Stimulated activated CD4-positive, alpha-beta T cell treated with anti-CD3 and anti-CD28 coated beads, Interleukin-15, amount 100 ng/mL, for 24 hours (primary cell): ENCODE results near the gene TENT4B.
A peak's percentile ranks its signal among the peaks of the same experiment; 100 is the strongest.

Experiments used
- DNase-seq: peaks from one replicate; pipeline ENCODE4 v3.0.0-alpha.2; 2020

The TENT4B gene

GRCh38 chr16:50260206-50261159 is 107.4 kb downstream of the TENT4B start:
- DNase-seq, result no peak

- no peak for DNase-seq
These were observed 108.1 kb downstream of the TENT4B start for GRCh38 chr16:50261160-50261706.

GRCh38 chr16:50261707-50262235 is 108.7 kb downstream of the TENT4B start:
- no peak for DNase-seq

GRCh38 chr16:50263060-50263909 is 110.2 kb downstream of the TENT4B start:
- DNase-seq, result no peak

GRCh38 chr16:50263940-50264929 is 111.1 kb downstream of the TENT4B start:
- peak; percentile 39 for DNase-seq

- peak; percentile 37 for DNase-seq
These were observed 112.2 kb downstream of the TENT4B start for GRCh38 chr16:50265260-50265659.

GRCh38 chr16:50265716-50266336 is 112.7 kb downstream of the TENT4B start:
- no peak for DNase-seq

- peak; percentile 92 for DNase-seq
These were observed 113.4 kb downstream of the TENT4B start, which contains the start of gene ADCY7 for GRCh38 chr16:50266337-50267091. Gene ADCY7, plus strand, starts transcription at chr16:50266551. Its CDS starts 21,629 bp downstream, at chr16:50288180.

GRCh38 chr16:50267151-50267631 is 114.1 kb downstream of the TENT4B start:
- DNase-seq, result no peak

GRCh38 chr16:50267651-50268050 is 114.5 kb downstream of the TENT4B start:
- no peak for DNase-seq

GRCh38 chr16:50268352-50268751 is 115.2 kb downstream of the TENT4B start:
- DNase-seq, result no peak

- no peak for DNase-seq
These were observed 116.1 kb downstream of the TENT4B start for GRCh38 chr16:50269061-50269705.

GRCh38 chr16:50269769-50270509 is 116.8 kb downstream of the TENT4B start:
- DNase-seq, result no peak

- DNase-seq, result no peak
These were observed 117.5 kb downstream of the TENT4B start for GRCh38 chr16:50270510-50271147.

- no peak for DNase-seq
These were observed 118.3 kb downstream of the TENT4B start for GRCh38 chr16:50271148-50272041.

- DNase-seq, result no peak
These were observed 119.0 kb downstream of the TENT4B start for GRCh38 chr16:50272111-50272571.
